Suprapubic skin (tissue), 3 donors: ENCODE results near the gene DENND2A.

Experiments used
- EP300 ChIP-seq: sonication (generic); formaldehyde crosslinking; IDR thresholded peaks from one replicate; pipeline ENCODE4 v1.6.1; 2017; ENCODE audit warnings: antibody characterized with exemption
- POLR2A ChIP-seq, 2 donors: fragments of 450-650 bp; IDR thresholded peaks; one replicate each; pipeline ENCODE4 v1.6.1; 2017; ENCODE audit warnings: antibody characterized with exemption in 2 of 2, mild to moderate bottlenecking in 2 of 2, moderate library complexity in 2 of 2
- TF ChIP-seq, protein P1 (sequence below), 2 donors: fragments of 200-600 bp in 1 of 2; fragments of 450-650 bp in 1 of 2; sonication (generic) in 1 of 2; IDR thresholded peaks; one replicate each; pipeline ENCODE4 v1.5.1; 2016 to 2019; ENCODE audit warnings: antibody characterized with exemption in 2 of 2, mild to moderate bottlenecking in 1 of 2, moderate library complexity in 1 of 2

DNA sequence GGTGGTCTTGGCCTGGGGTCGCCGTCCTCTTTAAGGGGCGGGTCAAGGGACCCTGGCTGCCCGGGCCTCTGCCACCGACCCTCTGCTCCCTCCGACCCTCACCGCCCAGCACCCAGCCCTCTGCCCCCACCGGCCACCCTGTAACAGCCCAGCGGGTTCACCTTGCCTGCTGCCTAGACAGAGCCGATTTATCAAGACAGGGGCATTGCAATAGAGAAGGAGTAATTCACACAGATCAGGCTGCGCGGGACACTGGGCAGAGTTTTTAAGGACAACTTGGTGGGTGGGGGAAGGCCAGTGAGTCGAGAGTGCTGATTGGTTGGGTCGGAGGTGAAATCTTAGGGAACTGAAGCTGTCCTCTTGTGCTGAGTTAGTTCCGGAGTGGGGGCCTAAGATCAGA, 31.4 kb upstream of the DENND2A start:
- TF ChIP-seq POLR2A (IDR thresholded peaks at IDR 0.05) (no peak), EP300 (no peak)
- TF ChIP-seq, protein P1, sequence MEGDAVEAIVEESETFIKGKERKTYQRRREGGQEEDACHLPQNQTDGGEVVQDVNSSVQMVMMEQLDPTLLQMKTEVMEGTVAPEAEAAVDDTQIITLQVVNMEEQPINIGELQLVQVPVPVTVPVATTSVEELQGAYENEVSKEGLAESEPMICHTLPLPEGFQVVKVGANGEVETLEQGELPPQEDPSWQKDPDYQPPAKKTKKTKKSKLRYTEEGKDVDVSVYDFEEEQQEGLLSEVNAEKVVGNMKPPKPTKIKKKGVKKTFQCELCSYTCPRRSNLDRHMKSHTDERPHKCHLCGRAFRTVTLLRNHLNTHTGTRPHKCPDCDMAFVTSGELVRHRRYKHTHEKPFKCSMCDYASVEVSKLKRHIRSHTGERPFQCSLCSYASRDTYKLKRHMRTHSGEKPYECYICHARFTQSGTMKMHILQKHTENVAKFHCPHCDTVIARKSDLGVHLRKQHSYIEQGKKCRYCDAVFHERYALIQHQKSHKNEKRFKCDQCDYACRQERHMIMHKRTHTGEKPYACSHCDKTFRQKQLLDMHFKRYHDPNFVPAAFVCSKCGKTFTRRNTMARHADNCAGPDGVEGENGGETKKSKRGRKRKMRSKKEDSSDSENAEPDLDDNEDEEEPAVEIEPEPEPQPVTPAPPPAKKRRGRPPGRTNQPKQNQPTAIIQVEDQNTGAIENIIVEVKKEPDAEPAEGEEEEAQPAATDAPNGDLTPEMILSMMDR (IDR thresholded peaks at IDR 0.05): no peak
